NCI-H748 (cell line): ENCODE measurements around the gene GFPT2.

Source experiments
- DNase-seq: peaks from one replicate; lab custom pipeline; 2025; ENCODE audit not compliant: unreplicated experiment; lab: John Stamatoyannopoulos, UW

Gene GFPT2

GRCh38 chr5:180352116-180353047, 754 bp downstream of the GFPT2 start:
- DNase-seq: peak; percentile 26

GRCh38 chr5:180350711-180351465, 2.2 kb downstream of the GFPT2 start:
- DNase-seq: no peak

- no peak for DNase-seq
Measured at GRCh38 chr5:180350296-180350695, 2.8 kb downstream of the GFPT2 start.

GRCh38 chr5:180349391-180349790, 3.7 kb downstream of the GFPT2 start:
- DNase-seq: no peak

GRCh38 chr5:180348336-180348735, 4.8 kb downstream of the GFPT2 start:
- no peak for DNase-seq

GRCh38 chr5:180347702-180348101, 5.4 kb downstream of the GFPT2 start:
- DNase-seq: no peak

GRCh38 chr5:180346358-180346757, 6.8 kb downstream of the GFPT2 start:
- no peak for DNase-seq

GRCh38 chr5:180345781-180346180, 7.4 kb downstream of the GFPT2 start:
- no peak for DNase-seq

GRCh38 chr5:180345186-180345585, 8.0 kb downstream of the GFPT2 start:
- DNase-seq: no peak

GRCh38 chr5:180344696-180344999, 8.5 kb downstream of the GFPT2 start:
- DNase-seq: no peak

- DNase-seq: no peak
Measured at GRCh38 chr5:180343831-180344695, 9.1 kb downstream of the GFPT2 start.

- DNase-seq: no peak
Measured at GRCh38 chr5:180343110-180343830, 9.9 kb downstream of the GFPT2 start.

- DNase-seq: no peak
Measured at GRCh38 chr5:180341595-180341994, 11.5 kb downstream of the GFPT2 start.

- no peak for DNase-seq
Measured at GRCh38 chr5:180340856-180341255, 12.3 kb downstream of the GFPT2 start.

- no peak for DNase-seq
Measured at GRCh38 chr5:180339583-180340183, 13.5 kb downstream of the GFPT2 start.

- no peak for DNase-seq
Measured at GRCh38 chr5:180338001-180338707, 15.0 kb downstream of the GFPT2 start.

GRCh38 chr5:180336234-180337020, 16.7 kb downstream of the GFPT2 start:
- no peak for DNase-seq

- DNase-seq: no peak
Measured at GRCh38 chr5:180335614-180336233, 17.4 kb downstream of the GFPT2 start.
